NCI-H526 treated with DMSO at 0.1 percent for 48 hours (cell line): ENCODE results near the gene RNF150.
A peak's percentile ranks its signal among the peaks of the same experiment; 100 is the strongest.
"Not testable (repeated sequence)": the region's sequence is repeated elsewhere in the genome, so short reads cannot be mapped to it uniquely, and the experiment has no call there.

ENCODE experiments used
- DNase-seq: peaks from one replicate; lab custom pipeline; 2025; lab: John Stamatoyannopoulos, UW

The RNF150 gene

DNA sequence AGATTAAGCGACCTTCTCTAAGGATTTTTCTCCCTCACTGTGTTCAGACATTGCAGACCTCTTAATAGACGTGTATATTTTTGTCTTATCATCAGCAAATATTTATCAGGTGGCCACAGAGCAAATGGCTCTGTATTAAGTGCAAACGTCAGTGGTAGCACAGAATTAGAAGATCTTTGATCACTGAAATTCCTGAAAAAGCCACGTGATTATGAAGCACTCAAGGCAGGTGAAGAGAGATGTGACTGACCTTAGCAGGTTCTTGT, 271.2 kb downstream of the RNF150 start:
- DNase-seq = no peak

DNA sequence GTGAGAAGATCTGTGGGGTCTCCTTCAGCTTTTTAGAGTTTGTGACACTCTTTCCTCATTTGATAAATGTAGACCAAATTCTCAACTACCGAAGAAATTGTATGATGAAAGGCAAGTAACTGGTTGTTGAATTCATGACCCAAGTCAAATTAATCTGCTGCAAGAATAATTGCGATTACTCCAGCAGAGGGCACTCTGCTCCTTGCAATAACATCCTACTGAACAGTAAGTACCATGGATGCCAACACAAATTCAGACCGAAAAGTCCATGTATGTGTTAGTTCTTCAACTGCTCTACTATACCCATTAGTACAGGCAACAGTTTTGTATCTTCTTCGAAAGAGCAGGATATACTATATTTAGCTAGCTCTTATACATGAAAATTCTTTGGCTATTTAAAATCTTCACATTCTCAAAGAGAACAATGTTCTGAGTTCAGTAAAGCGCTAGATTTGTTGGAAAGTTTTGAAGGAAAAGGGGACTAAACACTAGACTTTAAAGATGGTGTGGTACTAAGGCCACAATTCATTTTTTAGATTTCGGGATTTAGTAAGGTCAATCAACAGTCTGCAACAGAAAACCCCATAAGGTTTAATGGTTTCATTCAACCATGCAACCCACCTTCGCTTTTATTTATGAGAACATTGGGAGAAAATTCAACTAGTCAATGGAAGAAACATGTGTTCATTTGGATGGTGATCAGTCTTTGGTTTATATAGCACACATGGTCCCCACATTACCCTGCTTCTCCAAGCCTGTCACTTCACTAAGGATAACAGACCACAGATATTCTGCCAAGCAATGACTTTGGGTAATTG, 271.7 kb downstream of the RNF150 start:
- peak; percentile 66 for DNase-seq

DNA sequence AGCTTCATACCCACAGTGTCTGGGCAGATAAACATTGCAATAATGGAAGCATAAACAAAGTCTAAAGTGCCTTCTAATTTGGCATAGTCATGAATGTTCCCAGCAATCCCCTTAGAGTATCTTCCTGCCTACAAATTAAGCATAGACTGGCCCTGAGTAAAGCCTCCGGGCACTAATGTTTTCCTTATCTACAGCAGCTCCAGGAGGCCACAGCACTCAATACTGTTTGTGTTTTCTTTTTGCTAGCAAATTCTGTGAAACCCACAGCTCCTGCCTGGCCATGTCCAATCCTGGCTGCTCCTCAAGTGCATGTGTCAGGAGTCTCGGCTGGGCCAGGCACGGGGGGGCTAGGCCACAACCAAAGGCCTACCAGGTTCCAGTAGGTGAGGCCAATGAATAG, 274.4 kb downstream of the RNF150 start:
- DNase-seq = no peak

DNA sequence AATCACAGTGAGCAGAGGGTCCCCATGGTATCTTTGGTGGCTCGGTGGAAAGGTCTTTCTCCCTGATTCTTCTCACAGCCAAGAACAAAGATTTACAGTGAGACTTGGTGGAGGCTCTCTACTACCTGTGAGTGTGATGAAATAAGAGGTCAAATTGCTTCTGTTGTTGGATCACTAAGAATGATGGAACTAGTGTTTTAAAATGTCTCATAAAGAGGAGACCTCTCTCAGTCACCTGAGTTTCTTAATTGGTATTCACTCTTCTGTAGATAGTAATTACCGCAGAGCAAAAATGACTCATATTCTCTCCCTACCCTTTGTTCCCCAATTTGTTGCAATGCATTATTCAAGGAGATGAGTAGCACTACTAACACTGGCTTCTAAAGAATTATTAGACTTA, 276.2 kb downstream of the RNF150 start:
- DNase-seq = no peak

DNA sequence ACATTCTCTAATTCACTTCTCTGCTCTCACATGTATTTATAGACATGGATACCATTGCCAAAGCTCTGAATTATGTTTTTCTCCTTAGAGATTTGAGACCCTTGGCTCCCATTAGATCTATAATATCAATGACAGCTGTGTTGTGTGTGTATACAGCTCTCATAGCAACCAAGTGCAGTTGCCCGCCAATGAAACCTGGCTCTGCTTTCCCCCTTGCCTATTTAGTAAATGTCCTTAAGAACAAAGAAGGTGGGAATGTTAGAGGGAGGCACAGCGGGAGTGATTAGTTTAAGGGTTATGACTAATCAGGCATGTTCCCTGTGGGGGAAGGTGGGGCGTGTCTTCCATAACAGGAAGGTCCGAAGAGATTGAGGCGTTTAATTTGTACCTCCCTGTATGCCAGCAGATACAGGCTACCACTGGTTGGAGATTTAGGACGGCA, 276.6 kb downstream of the RNF150 start:
- no peak for DNase-seq

DNA sequence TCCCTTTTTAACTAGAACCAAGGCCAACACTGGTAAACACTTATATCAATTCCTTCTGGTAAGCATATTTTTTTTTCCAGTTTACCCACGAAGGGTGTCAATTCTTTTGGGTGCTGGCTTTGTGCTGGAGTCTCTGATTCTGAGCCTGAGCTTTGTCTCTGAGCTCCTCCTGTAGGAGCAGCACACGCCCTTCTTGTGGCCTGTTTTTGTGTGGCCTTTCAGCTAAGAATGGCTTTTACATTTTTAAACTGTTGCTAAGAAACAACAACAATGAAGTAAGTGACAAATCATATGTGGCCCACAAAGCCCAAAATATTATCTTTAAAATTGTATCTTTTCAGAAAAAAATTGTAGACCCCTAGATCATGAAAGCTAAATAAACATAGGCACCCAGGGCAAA, 279.1 kb downstream of the RNF150 start:
- DNase-seq = no peak

DNA sequence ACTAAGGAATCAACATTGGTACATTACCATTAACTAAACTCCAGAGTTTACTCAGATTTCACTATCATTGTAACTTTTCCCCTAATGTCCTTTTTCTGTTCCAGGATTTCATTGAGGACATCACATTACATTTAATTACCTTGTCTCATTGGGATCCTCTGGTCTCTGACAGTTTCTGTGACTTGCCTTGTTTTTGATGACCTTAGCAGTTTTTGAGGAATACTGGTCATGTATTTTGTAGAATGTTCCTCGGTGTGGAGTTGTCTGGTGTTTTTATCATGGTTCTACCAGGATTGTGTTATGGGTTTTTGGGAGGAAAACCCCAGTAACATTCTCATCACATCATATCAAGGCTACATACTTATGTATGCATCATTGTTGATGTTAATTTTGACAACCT, 281.5 kb downstream of the RNF150 start:
- DNase-seq = no peak

DNA sequence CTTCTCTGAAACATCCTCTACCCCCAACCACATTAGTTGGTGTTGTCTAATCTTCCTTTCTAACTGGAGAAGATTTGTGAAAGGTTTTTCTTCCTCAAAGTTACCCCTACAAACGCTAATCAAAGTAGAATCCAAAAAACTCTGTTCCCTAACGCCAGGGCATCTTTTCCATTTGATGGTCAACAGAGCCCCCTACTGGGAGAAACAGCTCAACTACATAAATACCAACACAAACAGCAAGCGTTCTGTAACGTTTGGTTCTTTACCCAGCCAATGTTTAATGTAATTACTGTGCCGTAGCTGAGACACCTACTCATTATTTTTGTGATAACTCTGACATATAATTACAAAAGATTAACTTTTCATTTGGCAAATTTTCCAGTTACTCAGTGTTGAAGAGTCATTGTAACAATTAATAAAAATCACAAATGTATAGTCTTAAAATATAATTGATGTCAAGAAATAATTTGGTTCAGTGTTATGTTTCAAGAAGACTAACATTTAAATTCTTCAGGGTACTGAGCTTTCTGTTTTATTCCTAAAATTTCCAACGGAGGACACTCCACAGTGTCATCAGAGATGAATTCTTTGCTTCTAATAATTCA, 282.1 kb downstream of the RNF150 start:
- DNase-seq = peak; percentile 79

DNA sequence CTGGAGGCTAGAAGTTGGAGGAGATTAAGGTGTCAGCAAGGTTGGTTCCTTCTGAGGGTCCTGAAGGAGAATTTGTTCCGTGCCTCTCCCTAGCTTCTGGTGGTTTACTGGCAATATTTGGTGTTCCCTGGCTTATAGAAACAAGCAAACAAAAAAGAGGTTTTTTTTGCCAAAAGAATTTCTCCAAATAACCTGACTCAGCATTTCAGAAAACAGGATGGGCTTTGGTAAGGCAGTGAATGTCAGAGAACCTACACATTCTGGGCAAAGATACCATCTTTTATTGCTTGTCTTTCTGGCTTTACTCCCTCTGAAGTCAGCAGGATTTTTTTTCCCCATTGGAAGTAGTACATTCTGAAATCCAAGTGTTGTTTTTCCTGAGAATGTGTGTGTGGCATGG, 283.7 kb downstream of the RNF150 start:
- DNase-seq = no peak

DNA sequence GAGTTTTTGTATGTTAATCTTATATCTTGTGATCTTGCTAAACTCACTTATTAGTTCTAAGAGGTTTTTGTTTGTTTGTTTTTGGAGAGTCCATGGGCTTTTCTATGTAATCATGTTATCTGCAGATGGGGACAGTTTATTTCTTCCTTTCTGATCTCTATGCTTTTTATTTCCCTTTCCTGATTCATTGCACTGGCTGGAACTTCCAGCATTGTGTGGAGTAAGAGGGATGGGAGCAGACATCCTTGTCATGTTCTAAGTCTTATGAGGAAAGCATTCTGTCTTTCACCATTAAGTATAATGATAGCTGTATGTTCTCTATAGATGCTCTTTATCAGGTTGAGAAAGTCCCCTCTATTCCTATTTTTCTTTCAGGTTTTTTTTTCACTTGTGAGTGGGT, 286.5 kb downstream of the RNF150 start:
- DNase-seq = no peak

DNA sequence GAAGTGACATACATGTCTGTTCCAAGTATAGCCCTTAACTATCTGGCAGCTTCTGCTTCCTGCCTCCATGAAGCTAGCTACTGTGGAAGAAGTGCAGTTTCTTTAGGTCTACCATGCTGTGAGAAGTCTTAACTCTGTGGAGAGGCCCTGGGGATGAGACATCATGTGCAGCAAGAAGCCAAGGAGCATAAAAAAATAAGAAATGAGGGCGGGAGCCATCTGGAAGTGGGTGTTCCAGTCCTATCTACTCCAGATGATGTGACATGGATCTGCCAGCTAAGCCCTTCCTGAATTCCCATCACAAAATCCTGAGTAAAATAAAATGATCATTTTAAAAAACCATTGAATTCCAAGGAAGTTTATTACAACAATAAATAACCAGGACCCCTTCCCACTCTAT, 289.2 kb downstream of the RNF150 start:
- DNase-seq = no peak

DNA sequence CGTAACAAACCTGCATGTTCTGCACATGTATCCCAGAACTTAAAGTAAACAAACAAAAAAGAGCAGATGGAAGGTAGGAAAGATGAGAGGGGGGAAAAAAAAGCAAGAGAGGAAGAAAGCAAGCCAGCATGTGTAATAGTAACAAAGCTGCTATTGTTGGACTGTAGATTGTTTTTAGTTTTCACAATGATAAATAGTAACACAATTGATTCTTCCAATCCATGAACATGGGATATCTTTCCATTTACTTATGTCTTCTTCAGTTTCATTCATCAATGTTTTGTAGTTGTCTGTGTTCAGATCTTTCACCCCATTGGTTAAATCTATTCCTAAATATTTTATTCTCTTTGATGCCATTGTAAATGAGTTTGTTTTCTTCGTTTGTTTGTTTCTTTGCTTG, 292.1 kb downstream of the RNF150 start:
- no peak for DNase-seq

DNA sequence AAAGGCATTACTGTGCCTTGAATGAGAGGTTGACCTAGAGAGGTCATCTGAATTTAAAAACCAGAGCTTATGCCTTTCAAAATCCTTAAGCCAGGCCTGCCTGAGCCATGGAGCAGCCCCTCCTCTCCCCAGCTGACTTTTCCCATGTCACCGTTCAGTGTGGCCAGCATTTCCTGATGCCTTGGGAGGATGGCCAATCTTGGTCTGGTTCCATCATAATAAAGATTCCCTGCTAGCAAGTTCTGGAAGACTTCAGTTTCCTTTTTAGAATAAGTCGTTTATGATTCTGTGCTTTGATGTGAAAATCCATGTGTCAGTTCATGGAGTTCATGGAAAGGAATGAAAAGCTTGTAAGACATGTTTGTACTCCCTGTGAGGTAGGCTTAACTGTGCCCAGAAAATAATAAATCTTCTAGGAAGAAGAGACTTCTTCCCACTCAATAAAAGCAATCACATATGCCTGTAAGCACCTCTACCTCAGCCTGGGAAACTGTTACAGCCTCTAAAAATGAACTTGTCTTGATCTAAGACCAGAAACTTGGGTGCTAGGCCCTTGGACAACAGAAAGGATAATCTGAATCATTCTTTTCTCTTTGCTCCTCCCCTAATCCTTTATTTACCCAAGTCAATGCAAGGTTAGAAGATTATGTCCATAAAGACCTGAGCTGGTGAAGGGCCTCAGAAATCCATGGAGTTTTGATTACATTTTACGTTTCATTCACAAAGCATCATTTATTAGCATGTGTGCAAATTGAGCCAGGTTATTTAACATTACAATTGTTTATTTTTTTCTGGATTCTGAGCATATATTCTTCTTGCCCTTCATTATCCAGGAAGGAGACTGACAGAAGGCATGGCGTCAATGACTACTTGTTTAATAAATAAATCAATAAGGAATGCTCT, 293.1 kb downstream of the RNF150 start:
- DNase-seq = no peak

DNA sequence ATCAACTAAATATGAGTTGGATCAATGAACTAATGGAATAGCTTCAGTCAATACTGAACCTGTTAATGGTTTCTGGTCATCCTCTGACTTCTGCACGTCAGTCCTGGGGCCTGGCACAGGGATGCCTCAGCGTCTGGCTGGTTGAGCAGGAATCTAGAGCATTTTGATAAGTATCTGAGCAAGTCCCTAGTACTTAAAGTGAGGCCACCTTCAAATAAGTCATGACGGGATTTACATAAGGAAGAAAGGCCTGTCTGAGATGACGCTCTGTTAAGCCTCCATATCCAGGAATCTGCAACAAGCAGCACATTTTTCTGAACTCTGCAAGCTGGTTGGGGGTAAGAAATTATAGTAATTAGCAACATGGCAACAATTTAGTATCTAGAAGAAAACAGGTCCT, 293.9 kb downstream of the RNF150 start:
- no peak for DNase-seq

DNA sequence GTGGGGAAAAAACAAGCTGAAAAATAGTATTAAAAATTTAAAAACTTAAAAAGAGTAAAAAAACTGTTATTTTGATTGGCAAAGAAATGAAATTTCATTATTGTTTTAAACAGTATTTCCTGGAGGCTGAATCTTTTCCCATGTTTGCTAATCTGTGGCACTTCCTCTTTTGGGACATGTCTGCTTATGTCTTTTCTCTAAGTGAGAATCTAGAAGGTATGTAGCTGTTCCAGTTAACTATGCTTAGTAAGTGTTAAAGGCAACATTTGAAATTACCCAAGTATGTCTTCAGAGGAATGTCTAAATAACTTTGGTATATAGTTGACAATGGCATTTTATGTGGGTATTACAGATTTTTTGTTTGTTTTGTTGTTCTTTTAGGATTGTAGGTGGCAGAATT, 295.5 kb downstream of the RNF150 start:
- DNase-seq = no peak

DNA sequence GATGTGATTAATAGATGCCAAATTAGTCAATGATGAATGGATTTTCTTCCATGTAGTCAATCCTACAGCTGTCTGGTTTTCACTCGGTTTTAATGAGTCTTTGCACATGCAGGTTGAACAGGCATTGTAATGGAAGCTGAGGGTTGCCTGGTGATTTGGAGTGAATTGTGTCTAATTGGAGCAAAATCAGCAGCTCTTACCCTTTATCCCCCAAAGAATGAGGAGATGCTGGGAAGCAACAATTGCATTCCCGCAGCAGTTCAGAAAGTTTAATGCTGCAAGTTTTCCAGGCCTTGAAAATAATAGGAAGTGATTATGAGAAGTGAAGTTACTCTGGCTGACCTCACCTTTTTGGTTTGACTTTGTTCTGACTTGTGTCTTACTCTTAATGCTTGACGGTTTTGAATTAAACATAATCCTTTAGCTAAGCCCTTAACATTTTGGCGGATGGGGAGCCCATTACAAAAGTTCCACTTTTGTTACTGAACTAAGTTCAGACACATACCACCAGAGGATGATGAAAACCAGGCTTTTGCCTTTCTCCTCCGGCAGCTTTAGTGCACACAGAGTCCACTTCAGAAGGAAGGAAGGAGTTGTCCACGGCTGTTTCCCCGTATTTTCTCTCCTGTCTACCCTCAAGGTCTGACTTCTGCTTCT, 298.3 kb downstream of the RNF150 start:
- DNase-seq = no peak

DNA sequence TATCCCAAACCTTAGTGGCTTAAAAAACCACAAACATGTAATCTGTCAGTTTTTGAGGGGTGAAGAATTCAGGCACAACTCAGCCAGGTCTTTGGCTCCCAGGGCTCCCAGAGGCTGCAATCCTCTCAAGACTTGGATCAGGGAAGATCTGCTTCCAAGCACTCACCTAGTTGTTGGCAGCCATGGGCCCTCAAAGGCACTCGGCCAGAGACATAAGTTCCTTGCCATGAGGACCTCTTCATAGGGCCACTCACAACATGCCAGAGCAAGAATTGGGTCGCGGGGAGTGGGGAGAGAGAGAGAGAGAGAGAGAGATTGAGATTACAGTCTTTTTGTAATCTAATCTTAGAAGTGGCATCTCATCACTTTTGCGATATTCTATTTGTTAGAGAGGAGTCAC, 300.0 kb downstream of the RNF150 start:
- DNase-seq = no peak

DNA sequence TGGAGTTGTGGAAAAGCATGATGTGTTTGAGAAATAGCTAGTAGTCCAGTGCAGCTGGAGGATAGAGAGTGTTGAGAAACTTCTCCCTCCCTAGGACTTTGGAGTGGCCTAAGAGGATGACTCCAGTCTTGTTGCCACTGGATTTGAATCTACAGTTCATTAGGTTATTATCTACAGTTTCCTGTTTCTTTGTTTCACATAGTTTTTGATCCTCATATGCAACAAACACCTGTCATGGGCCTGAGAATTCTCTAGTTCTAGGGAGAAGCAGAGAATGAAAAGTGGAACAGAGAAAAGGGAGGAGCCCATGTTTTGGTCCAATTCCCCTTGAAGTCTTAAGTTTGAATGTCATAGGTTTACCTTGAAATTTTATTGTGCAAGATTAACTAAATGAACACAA, 303.4 kb downstream of the RNF150 start:
- DNase-seq = no peak

DNA sequence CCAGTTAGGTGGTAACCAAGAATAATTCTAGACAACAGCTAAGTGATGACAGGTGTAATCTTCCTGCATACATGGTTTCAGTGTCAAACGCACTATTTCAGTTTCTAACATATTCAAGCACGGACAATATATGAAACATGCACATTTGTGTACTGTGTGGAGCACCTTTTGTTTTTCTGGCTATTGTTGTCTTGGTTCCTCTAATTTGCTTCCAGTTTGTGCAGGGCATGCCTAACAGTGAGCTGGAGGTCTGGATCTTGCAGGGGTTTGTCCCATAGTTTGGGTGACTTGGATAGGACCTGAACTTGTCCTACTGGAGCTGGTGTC, 306.6 kb downstream of the RNF150 start:
- DNase-seq = no peak

DNA sequence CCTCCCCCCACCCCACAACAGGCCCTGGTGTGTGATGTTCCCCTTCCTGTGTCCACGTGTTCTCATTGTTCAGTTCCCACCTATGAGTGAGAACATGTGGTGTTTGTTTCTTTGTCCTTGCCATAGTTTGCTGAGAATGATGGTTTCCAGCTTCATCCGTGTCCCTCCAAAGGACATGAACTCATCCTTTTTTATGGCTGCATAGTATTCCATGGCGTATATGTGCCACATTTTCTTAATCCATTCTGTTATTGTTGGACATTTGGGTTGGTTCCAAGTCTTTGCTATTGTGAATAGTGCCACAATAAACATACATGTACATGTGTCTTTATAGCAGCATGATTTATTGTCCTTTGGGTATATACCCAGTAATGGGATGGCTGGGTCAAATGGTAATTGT, 312.7 kb downstream of the RNF150 start:
- not testable (repeated sequence) for DNase-seq

DNA sequence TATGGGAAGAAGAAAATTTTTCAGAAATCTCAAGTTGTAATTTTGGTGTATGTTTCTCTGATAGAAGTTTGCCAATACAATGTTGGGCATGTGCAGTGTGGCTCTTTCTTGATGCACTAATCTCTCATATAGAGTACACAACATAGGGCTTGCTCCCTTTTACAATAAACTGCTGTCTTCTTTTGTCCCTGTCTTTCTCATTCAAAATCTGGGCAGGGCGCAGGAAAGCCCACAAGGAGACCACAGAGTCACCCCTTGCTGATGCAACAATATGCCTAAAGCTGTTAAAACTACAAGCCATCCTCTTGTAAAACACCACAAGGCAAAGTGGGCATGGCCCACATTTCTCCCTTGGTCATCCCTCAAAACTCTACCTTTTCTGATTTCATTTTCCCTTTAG, 313.7 kb downstream of the RNF150 start:
- DNase-seq = no peak

DNA sequence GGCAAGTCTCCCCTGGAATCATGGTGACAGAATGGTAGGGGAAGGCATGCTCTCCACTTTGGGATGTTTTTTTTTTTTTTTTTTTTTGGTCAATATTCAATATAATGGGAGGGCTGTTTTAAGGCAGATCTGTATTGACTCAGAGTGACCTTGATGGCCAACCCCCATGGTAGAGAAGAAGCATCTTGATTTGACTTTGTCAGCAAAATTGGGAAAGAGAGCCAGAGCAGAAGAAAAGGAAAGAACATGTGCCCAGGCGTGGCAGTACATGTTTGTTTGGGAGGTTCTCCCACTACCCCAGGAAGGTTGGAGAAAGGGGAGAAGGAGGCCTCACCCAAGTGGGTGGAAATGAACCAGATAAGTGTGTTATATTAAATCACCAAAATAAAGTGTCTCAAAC, 314.8 kb downstream of the RNF150 start:
- no peak for DNase-seq
